Fibroblast of peridontal ligament (primary cell): ENCODE measurements around the gene CD81.
"Not testable (repeated sequence)": the region's sequence is repeated elsewhere in the genome, so short reads cannot be mapped to it uniquely, and the experiment has no call there.

Source experiments
- DNase-seq: peaks from one replicate; pipeline ENCODE4 v3.0.0-alpha.2; 2010; ENCODE audit errors: extremely low read depth

CD81 gene

DNA sequence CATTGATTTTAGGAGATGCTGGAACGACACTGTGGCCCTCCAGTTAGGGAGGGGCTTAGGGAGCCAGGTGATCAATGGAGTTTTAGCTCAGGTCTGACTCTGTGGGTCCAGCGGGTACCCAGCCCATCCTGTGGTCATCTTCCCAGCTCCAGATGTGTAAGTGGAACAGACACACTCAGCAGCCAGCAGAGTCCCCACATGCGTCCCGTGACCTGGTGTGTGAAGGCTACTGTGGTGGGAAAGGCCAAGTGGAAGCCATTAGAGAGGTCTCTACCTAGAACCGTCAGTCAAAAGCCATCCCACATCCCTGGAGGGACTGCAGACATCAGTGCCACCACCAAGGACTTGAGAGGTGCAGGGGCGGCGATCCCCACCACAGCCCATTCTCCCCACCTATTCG, 19.9 kb upstream of the CD81 start:
- DNase-seq = no peak

DNA sequence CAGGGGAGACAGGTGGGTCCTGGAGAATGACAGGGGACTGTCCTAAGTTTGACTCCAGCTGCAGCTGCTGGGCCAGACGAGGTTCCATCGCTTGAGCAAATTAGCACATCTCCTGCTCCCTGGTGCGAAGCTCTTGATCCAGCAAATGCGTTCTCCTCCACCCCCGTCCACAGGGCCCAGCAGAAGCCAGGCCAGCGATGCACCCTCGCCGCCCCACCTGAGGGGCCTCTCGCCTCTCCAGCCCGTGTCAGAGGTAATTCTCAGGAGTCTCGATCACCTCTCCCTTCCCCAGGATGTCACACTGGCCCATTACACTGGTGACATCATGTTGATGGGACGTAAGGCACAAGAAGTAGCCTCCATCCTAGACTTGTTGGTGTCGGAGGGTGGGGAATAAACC, 19.5 kb upstream of the CD81 start:
- DNase-seq = not testable (repeated sequence)

DNA sequence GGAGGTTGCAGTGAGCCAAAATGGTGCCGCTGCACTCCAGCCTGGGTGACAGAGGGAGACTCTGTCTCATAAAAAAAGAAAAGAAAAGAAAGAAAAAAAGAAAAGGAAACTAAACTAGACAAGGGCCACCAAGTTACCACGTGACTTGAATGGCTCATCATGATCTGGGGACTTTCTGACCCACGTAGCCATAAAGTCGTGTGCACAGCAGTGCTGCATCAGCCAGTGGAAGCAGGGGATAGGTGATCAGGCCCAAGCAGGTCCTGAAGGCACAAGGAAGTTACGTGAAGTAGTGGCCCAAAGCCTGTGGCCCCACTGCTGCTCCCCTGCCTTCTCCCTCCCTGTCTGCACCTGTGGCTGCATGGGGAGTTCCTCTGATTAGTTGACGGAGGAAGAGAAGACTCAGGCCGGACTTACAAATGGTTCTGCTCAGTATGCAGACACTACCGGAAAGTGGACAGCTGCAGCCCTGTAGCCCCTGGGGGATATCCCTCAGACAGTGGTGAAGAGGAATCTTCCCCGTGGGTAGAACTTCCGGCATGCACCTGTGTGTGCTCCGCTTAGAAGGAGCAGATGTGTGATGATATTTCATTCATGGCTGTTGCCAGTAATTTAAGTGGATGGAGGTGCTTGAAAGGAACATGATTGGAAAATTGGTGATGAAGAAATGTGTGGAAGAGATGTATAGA, 18.2 kb upstream of the CD81 start:
- no peak for DNase-seq

DNA sequence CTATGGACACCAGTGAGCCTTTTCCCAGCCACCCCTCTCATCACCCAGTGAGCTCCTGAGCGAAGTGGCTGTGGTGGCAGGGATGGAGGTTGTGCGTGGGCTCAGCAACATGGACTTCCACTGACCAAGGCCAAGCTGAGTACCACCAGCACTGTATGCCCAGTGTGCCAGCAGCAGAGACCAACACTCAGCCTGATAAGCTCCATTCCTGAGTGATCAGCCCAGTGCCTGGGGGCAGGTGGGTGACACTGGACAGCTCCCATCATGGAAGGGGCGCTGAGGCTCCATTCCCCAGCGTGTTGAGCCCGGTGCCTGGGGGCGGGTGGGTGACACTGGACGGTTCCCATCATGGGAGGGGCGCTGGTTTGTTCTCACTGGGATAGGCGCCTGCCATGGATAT, 17.6 kb upstream of the CD81 start:
- no peak for DNase-seq

DNA sequence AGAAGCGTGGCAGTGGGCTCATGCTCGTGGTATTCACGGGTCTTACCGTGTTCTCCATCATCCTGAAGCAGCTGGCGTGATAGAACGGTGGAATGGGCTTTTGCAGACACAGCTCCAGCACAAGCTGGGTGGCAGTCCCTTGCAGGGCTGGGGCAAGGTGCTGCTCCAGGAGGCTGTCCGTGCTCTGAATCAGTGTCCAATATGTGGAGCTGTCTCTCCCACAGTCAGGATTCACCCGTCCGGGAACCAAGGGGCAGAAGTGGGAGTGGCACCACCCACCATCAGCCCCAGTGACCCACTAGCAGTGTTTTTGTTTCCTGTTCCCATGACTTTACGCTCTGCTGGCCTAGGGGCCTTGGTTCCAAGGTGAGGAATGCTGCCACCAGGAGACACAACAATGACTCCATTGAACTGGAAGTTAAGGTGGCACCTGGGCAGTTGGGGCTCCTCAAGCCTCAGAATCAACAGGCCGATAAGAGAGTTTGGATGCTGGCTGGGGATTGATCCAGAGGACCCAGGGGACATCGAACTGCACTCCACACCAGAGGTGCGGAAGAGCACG, 16.9 kb upstream of the CD81 start:
- DNase-seq = no peak

DNA sequence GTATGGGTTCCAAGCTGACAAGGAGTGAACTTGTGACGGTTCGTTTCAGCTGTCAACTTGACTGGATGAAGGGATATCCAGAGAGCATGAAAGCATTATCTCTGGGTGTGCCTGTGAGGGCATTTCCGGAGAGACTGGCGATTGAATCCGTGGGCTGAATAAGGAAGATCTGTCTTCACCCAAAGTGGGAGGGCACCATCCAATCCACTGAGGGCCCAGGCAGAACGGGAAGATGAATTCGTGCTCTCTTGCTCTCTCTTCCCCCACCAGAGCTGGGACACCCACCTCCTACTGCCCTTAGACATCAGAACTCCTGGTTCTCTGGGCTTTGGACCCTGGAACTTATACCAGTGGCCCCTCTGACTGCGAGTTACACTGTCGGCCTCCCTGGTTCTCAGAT, 15.5 kb upstream of the CD81 start:
- no peak for DNase-seq

DNA sequence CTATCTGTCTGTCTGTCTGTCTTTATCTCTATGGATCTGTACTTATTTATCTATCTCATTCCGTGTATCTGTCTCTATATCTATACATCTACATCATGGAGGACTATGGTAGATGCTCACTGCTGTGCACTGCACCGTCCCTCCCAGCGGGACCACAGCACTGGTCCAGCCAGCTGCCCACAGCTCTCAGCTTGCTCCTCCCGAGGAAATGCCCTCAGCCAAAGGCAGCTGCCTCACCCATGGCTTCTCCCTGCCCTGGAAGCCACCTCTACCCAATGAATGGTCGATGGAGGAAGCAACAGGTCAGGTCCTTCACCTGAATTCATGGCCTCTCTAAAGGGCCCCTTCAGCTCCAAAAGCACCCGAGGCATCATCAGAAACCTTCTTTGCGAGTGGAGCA, 14.7 kb upstream of the CD81 start:
- no peak for DNase-seq

DNA sequence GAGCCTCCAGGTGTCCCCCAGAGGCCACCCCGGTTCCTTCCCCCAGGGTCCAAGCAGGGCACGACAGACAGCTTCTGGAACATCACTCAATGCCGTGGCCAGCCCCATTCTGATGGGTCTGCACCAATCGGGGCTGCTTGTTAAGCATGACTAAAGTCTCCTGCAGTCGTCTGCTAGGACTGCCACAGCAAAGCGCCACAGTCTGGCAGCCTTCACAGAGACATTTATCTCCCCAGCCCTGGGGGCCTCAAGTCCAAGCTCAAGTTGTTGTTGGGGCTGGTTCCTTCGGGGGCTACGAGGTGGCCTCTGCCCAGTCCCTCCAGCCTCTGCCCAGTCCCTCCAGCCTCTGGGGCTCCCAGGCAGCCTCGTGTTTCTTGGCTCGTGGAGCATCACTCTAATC, 14.0 kb upstream of the CD81 start:
- DNase-seq = no peak

DNA sequence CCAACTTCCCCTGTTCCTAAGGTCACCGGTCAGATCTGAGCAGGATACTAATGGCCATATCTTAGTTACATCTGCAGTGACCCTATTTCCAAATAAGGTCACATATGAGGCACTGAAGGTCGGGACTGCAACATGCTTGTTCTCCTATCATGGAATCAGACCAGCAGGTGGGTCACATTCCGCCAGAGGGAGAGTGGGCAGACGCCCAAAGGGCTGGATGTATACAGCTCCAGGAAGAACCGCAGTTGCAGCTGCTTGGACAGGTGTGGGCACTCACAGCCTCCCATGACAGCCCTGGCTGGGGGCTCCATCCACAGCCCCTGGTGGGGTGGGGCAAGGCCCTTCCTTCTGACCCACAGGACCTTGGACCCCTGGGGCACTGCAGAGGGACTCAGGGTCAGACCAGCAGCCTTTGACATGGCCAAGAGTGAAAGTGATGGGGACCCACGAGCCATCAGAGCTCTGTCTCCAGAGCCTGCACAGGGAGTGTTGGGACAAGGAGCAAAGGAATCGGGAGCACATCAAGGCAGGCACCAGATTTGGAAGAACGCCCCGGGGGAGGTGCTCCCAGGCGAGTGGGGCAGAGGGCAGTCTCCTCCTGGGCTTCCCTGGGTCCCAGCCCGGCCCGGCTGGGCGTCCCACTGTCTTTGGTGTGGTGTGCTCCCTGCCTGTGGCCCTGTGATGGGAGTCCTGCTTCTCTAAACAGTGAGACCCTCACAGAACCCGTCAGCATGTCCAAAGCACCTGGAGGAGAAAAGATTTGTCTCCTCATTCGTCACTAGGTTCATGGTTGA, 13.3 kb upstream of the CD81 start:
- DNase-seq = no peak

DNA sequence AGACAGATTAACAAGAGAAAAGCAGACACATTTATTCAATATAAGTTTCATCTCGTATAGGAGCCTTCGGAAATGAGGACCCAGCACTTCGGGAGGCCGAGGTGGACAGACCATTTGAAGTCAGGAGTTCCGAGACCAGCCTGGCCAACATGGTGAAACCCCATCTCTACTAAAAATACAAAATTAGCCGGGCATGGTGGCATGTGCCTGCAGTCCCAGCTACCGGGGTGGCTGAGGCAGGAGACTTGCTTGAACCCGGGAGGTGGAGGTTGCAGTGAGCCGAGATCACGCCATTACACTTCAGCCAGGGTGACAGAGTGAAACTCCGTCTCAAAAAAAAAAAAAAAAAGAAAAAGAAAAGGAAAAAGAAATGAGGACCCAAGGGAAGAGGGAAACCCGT, 12.7 kb upstream of the CD81 start:
- DNase-seq = not testable (repeated sequence)

DNA sequence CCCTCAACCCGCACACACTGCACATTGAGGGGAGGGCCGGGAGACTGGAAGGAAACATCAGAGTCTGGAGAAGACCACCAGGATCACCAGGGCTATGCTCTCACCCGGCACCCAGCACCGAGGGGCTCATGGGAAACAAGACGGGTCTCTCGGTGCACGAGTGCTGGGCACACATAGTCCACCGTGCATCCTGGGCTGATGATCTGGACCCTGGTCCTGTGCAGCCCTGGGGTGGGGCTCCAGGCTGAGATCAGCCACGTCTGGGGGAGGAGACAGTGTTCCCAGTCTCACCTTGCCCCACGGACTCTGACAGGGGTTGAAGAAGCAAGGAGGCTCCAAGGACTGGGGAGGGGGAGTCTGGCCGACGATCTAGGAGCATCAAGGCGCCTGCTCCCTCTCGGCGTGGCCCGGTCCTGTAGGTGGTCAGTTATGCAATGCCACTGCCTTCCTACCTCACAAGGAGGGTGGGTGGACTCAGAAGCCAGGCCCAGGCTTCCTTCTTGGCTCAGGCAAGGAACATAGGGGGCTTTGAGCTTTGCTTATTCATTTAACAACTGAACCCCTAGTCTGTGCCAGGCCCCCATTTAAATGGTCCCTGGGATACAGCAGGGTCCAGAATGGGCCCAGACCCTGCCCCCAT, 11.4 kb upstream of the CD81 start:
- DNase-seq = no peak

DNA sequence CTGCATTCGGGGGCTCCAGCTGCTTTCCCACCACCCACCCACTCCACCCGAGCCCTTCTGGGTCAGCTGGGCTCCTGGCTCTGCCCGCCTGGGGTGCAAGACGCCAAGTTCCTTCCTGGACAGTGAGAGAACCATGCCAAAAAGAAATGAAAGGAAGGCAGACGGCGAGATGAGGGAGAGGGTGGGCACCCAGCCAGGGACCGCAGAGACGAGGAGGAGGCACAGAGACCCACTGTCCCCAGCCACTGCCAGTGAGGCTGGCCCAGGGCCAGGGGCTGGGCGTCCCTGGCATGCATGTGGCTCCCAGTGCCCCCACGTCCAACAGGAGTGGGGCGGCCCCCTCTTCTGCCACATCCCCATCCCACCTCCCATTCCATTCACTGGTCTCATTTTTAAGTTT, 10.8 kb upstream of the CD81 start:
- no peak for DNase-seq

DNA sequence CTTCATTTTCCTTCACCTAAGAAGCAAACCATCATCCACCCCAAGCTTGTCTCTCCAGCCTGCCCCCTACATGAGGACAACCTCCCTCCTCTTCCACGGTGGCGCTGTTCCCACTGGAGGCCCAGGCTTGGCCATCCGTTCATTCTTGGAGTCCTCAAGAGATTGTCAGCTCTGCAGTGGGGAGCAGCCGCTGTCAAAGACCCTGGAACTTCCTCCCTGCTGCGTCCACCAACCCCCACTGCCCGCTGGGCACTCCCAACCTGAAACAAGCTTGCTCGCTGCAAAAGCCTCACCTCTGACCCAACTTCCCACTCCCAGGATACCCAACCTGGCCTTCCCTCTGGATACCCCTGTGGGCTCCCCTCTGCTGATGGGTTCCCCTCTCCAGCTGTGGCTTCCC, 10.4 kb upstream of the CD81 start:
- no peak for DNase-seq

DNA sequence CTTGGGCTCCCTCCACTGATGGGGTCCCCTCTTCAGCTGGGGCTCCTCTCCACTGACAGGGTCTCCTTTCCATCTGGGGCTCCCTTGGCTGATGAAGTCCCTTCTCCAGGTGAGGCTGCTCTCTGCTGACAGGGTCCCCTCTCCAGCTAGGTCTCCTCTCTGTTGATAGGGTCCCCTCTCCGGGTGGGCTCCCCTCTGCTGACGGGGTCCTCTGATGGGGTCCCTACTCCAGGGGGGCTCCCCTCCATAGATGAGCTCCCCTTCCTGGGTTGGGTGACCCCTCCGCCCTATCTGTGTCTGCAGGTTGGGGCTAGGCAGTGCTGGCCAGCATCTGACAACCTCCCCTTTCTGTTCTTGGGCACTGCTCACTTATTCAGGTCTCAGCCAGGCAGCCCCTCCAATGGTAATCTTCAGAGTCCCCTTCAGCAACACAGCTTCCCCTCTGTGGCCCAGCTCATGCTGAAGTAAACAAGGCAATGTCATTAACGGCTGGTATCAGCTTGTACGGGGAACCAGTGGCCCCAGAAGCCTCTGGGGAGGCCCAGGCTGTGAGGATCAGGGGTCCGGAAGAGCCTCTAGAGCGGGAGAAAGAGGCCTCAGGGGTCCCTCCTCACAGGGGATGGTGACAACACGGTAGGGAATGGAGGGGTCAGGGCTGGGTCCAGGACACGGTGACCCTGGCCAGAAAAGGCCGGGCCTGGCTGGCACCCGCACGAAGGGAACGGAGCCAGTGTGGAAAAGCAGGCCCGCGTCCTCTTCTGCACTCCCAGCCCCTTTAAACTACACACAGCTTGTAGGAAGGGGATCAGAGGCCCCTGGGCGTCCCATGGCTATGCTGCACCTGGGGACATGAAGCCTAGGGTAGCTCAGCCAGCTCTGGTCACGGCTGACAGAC, 9.6 kb upstream of the CD81 start:
- no peak for DNase-seq

DNA sequence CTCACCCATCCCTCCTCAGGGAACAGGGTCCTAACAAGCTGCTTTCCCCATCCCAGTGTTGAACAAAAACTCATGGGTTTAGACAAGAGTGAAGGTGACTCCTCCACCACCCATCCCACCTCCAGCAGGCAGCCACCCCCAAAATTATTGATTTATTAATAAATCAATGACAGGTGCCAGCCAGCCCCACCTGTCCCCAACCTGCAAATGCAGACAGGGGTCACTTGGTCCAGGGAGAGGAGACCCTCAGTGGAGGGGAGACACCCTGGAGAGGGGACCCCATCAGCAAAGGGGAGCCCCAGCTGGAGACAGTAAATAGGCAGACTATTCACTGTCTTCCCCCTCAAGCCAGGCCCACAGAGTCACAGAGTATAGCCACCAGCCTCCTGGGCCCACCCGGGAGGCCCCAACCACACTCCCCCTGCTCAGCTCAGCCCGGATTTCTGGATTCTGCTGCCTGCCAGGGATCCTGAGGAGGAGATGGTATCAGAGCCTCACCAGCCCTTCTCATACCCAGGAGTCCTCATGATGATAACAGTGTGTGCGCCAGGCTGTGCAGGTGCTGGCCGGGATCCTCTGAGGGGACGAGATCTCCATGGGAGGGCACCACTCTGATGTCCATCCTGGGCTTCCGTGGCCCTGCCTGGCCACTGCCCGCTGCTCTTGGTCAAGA, 8.8 kb upstream of the CD81 start:
- DNase-seq = no peak

DNA sequence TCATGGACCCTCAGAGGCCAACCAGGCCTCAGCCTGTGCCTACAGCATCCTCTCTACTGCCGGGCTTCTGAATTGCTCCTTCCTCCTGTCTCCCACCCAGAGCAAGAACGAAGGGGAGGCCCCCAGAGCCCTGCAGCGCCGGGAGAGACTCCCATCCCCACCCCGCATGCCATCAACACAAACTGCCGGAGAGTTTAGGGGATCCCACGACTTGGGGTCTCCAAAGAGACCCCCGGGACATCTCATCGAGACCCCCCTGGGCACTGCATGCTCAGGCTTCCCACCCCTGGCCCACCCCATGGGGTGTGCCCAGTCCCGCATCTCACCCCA, 8.3 kb upstream of the CD81 start:
- DNase-seq = no peak

DNA sequence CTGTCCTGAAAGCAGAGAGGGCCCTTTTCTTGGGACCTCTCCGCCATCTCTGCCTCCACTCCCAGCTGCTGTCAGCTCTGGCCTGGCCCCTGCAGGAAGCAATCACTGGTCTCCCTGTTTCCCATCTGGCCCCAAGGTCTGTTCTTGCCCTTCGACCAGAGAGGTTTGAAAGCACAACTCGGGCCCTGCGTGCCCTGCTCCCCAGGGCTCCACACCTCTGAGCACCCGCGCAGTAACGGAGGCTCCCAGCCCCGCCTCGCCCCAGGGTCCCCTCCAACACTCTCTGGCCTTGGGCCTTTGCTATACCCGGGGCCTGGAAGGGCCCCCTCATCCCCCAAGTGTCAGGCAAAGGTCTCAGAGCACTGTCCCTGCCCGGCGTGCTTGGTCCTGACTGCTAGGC, 7.8 kb upstream of the CD81 start:
- no peak for DNase-seq

DNA sequence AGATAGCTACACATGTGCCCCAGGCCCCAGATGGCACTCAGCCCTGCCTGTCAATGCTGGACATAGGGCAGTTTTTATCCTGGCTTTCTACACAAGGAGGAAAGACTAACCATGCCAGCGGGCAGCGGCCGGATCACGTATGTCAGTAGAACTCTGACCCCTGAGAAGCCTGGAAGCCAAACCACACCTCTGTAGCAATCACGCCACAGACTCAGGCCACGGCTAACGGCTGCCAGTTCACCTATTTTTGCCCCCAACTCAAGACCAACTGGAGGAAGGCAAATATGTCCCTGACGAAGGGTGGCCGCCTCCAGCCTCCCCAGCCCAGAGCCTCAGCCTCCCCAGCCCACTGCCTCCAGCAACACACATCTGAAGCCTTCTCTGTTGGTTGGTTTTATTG, 7.2 kb upstream of the CD81 start:
- DNase-seq = no peak

DNA sequence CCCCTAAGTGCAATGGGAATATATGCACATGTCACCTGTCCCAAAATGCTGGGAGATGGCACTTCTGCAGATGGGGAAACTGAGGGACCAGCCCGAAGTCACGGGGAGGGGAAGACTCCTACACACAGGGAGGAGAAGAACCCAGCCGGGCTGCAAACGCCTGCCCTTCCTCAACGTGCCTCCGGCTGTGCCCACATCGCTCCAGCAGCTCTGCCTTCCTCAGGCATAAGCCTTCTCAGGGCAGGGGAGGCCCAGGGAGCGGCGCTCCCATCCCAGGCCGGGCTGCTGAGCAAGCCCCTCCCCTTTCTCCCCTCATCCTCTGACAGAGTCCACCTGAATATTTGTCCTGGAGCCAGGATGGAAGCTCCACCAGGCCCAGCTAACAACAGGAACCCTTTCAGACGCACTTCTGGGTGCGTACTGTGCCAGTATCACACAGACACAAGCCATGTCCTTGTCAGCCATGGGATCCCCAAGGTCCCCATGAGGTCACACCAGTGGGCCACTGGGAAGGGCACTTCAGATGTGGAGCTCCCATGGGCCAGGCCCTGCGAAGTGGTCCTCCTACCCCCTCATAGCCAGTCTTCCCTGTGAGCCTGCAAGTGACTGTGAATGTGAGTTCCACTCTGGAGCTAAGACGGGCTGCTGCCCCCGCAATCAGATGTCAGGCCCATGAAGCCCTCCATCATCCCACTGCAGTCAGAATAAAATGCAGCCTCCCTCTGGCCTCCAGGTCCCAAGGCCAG, 2.5 kb upstream of the CD81 start:
- DNase-seq = no peak

DNA sequence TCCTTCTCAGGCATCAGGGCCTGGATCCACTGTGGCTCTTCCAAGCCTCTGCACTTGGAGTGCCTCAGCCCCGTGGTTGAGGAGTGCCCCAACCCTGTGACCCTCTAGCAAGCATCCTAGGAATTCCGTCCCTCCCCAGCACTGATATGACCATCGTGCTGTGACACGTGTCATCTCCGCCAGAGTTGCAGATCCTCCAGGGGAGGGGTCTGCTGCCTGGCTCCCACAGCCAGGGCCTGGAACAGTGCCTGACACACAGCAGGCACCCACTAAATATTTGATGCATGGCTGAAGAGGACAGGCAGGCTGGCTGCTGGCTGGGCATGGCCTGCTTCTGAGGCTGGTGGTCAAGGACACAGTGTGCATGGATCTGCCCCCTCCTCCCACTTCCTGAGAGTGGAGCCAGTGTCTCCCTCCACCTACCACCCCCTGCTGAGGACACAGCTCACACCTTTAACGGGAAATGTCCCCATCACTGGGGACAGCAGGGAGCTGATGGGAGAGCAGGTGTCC, 1.7 kb upstream of the CD81 start:
- DNase-seq = no peak
